Omental fat pad (tissue), 4 donors: Measurements from ENCODE around the gene CAMK2N1. TPM values are rescaled to one million over a fixed set of nuclear protein-coding genes. Genes with fewer than 3 reads are reported as not detected.

Experiments
- ATAC-seq: fragments of 150-250 bp; one replicate; pipeline ENCODE4 v1.9.1; 2016; ENCODE audit warnings: mild to moderate bottlenecking, moderate library complexity; ENCODE audit not compliant: low FRiP score
- DNase-seq: peaks from one replicate; pipeline ENCODE4 v3.0.0-alpha.2; 2019; ENCODE audit warnings: low spot score
- CTCF ChIP-seq, 3 donors: fragments of 450-650 bp; IDR thresholded peaks; one replicate each; pipeline ENCODE4 v1.5.1; 2016 to 2017; ENCODE audit warnings: antibody characterized with exemption in 3 of 3, mild to moderate bottlenecking in 3 of 3, moderate library complexity in 2 of 3
- total RNA-seq, 4 donors: library from RNA; depleted of rRNA; stranded (reverse); fragments of >200 nt; gene quantifications; one replicate each; pipeline ENCODE4 v1.1.0, GENCODE V29; 2016

CAMK2N1 gene
- total RNA-seq, 4 donors from 2014 or later: 4.4 to 6.5 (median 5.4) TPM

- no peak for ATAC-seq
- no peak for DNase-seq
These were observed 42.1 kb downstream of the CAMK2N1 start for GRCh38 chr1:20443703-20444586.

GRCh38 chr1:20442920-20443625, 42.9 kb downstream of the CAMK2N1 start:
- TF ChIP-seq CTCF (IDR thresholded peaks at IDR 0.05): no peak
- DNase-seq: no peak
- no peak for ATAC-seq

More at GRCh38 chr1:20443703-20444586, 42.1 kb downstream of the CAMK2N1 start:
- TF ChIP-seq CTCF (IDR thresholded peaks at IDR 0.05): no peak

- DNase-seq: no peak
- no peak for ATAC-seq
These were observed 45.2 kb downstream of the CAMK2N1 start for GRCh38 chr1:20440785-20441200.

GRCh38 chr1:20439282-20439681, 46.7 kb downstream of the CAMK2N1 start:
- no peak for ATAC-seq
- no peak for DNase-seq
- TF ChIP-seq CTCF (IDR thresholded peaks at IDR 0.05): no peak

More at GRCh38 chr1:20440785-20441200, 45.2 kb downstream of the CAMK2N1 start:
- no peak for TF ChIP-seq CTCF (IDR thresholded peaks at IDR 0.05)

- DNase-seq (no peak), ATAC-seq (no peak)
- TF ChIP-seq CTCF (IDR thresholded peaks at IDR 0.05): no peak
These were observed 48.4 kb downstream of the CAMK2N1 start for GRCh38 chr1:20437640-20438039.

- no peak for DNase-seq
- TF ChIP-seq CTCF (IDR thresholded peaks at IDR 0.05): no peak
- no peak for ATAC-seq
These were observed 53.1 kb downstream of the CAMK2N1 start for GRCh38 chr1:20432891-20433290.

Other genes starting within 250 kb of the CAMK2N1 start
- not detected for gene VWA5B1, start 195.3 kb downstream of the CAMK2N1 start, total RNA-seq
- gene MUL1, start 21.9 kb upstream of the CAMK2N1 start, total RNA-seq: 10 to 100 TPM; 22.1 to 36.4 (median 27.1) TPM
- gene FAM43B, start 66.4 kb upstream of the CAMK2N1 start, total RNA-seq: 1 to 10 TPM in 1 of 4 donors, under 1 TPM in 3; 0.31 to 2.2 (median 0.70) TPM
- gene CDA, start 102.9 kb upstream of the CAMK2N1 start, total RNA-seq: 10 to 100 TPM in 1 of 4 donors, 1 to 10 TPM in 3; 1.9 to 13.2 (median 2.8) TPM
- gene PINK1, start 147.2 kb upstream of the CAMK2N1 start, total RNA-seq: 100 to 1,000 TPM in 2 of 4 donors, 10 to 100 TPM in 2; 71.9 to 132 (median 111) TPM
- 100 to 1,000 TPM; 119 to 155 (median 141) TPM for gene DDOST, start 175.2 kb upstream of the CAMK2N1 start, total RNA-seq
- 10 to 100 TPM in 1 of 4 donors, 1 to 10 TPM in 3; 2.6 to 14.8 (median 4.1) TPM for gene KIF17, start 231.8 kb upstream of the CAMK2N1 start, total RNA-seq
- 1 to 10 TPM in 1 of 4 donors, under 1 TPM in 2, not detected in 1; 0.25 to 5.8 (median 0.84) TPM for gene SH2D5, start 246.5 kb upstream of the CAMK2N1 start, total RNA-seq